Measurements from ENCODE around the gene ALDH5A1. TPM values are rescaled to one million over a fixed set of nuclear protein-coding genes. Genes with fewer than 3 reads are reported as not detected.
A peak's percentile ranks its signal among the peaks of the same experiment; 100 is the strongest.

ALDH5A1 gene
- total RNA-seq, 1 donor, result 2.6 TPM

DNA sequence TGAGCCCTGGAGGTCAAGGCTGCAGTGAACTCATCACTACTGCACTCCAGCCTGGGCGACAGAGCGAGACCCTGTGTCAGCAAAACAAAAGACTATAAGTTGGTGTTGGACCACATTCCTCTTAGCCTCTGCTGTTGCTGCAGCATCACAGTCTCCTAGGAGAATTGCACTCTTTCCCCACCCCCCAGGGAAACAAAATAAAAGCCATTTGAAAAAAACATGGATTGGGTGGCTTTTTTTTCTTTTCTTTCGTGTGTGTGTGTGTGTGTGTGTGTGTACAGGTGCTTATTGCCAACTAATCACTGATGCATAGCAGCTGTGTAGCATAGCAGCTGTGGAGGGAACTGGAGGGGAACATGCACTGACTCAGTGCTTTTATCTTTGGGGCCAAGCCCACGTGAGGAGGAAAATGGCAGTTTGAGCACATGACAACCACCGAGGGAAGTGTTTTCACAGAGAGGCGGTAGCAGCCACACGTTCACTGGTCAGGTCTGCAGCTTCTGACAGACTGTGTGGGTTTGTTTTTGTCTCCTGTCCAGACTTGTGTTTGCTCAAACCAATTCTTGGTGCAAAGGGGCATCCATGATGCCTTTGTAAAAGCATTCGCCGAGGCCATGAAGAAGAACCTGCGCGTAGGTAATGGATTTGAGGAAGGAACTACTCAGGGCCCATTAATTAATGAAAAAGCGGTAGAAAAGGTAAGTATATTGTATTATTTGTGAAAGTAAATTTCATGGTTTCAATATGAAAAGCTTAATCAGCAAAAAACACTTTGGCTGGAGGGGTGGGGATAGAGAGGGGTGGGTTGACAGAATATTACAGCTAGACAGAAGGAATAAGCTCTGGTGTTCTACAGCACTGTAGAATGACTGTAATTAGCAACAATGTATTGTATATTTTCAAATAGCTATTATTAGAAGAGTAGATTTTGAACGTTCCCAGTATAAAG, 27.7 kb downstream of the ALDH5A1 start:
- no peak for TF ChIP-seq CTCF (IDR thresholded peaks at IDR 0.05; ENCODE audit: insufficient read depth, low read depth, low read length)
- no peak for DNase-seq (ENCODE audit: low read depth)
- H3K4me3 ChIP-seq (ENCODE audit: low read depth, low read length), result no peak overlapping the region

GRCh38 chr6:24524329-24524728, 29.6 kb downstream of the ALDH5A1 start:
- DNase-seq (ENCODE audit: low read depth), result no peak
- H3K4me3 ChIP-seq (ENCODE audit: low read depth, low read length), result no peak overlapping the region
- no peak for TF ChIP-seq CTCF (IDR thresholded peaks at IDR 0.05; ENCODE audit: insufficient read depth, low read depth, low read length)

- DNase-seq (ENCODE audit: low read depth), result peak; percentile 53
- H3K4me3 ChIP-seq (ENCODE audit: low read depth, low read length), result no peak overlapping the region
- peak; percentile 62 for TF ChIP-seq CTCF (IDR thresholded peaks at IDR 0.05; ENCODE audit: insufficient read depth, low read depth, low read length)
Observed at GRCh38 chr6:24524805-24525204, 30.0 kb downstream of the ALDH5A1 start.

GRCh38 chr6:24529985-24530384, 35.2 kb downstream of the ALDH5A1 start:
- H3K4me3 ChIP-seq (ENCODE audit: low read depth, low read length), result no peak overlapping the region
- no peak for DNase-seq (ENCODE audit: low read depth)
- TF ChIP-seq CTCF (IDR thresholded peaks at IDR 0.05; ENCODE audit: insufficient read depth, low read depth, low read length), result no peak

DNA sequence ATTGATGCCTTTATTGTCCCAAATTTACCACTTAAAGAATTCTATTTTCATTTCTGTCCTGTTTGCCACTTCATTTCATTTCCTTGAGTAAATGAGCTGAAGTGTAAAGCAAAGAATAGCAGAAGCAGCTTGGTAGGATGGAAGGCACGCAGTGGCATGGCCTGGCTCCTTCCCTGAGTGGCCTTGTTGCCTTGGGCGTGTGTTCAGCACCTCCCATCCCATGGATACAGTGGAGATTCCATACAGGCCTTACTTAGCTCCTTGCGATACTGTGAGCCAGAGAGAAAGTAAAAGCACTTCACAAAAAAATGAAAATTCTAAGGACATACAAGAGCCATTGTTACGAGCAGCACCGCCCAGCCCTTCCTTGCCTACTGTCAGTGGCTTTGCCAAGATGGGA, 39.6 kb downstream of the ALDH5A1 start:
- DNase-seq (ENCODE audit: low read depth), result no peak
- TF ChIP-seq CTCF (IDR thresholded peaks at IDR 0.05; ENCODE audit: insufficient read depth, low read depth, low read length), result no peak
- no peak overlapping the region for H3K4me3 ChIP-seq (ENCODE audit: low read depth, low read length)

GRCh38 chr6:24535210-24535609, 40.4 kb downstream of the ALDH5A1 start:
- no peak overlapping the region for H3K4me3 ChIP-seq (ENCODE audit: low read depth, low read length)
- no peak for DNase-seq (ENCODE audit: low read depth)
- TF ChIP-seq CTCF (IDR thresholded peaks at IDR 0.05; ENCODE audit: insufficient read depth, low read depth, low read length), result no peak
